Ecto neural progenitor cell (in vitro differentiated cells): ENCODE results near the gene TGOLN2.
"Not testable (repeated sequence)": the region's sequence is repeated elsewhere in the genome, so short reads cannot be mapped to it uniquely, and the experiment has no call there.

ENCODE experiments used
- DNase-seq: peaks from one replicate; pipeline ENCODE4 v3.0.0-alpha.2; 2018; ENCODE audit warnings: low spot score

Gene TGOLN2

DNA sequence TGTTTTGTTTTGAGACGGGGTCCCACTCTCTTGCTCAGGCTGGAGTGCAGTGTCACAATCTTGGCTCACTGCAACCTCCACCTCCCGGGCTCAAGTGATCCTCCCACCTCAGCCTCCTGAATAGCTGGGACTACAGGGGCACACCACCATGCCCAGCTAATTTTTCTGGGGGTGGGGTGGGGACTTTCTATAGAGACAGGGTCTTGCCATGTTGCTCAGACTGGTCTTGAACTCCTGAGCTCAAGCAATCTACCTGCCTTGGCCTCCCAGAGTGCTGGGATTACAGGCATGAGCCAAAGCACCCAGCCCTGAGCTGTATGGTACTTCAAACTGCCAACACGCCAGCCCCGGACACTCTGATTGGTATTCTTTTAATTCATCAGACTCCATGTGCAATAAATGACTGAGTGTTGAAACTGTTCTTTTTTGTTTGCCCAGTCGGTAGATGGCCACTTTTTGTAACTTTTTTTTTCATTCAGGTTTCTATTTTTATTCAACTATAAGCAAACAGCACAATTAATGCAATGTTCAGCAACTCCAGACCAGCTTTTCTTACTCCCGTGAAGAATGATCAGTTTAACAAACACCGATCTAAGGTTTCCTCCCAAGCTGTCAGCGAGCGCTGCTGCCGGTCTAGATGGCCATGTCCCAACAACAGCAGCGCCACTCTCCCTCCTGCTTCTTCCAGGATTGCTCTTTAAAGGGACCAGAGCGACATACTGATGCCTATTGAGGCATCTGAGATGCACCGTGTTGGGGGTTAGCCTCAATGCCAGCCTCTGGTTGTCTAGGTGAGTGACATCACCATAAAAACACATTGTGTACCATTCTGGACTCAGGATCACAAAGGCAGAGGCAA is 12.5 kb upstream of the TGOLN2 start:
- no peak for DNase-seq

DNA sequence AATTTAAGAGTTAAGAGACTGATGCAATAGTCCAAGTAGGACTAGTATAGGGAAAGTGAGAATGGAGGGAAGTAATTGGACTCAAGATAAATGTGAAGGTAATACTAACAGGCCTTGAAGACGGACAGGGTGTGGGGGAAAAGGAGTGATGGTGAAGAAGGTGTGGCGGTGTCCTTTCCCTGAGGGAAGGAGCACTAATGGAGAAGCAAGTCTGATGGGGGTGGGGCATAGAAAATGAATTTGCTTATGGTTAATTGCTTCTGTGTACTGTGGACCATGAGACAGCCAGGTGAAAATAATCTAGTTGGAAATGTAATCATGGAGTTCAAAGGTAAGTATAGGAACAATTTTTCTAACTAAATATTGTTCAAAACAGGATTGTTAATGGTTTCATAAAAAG is 7.1 kb upstream of the TGOLN2 start:
- no peak for DNase-seq

DNA sequence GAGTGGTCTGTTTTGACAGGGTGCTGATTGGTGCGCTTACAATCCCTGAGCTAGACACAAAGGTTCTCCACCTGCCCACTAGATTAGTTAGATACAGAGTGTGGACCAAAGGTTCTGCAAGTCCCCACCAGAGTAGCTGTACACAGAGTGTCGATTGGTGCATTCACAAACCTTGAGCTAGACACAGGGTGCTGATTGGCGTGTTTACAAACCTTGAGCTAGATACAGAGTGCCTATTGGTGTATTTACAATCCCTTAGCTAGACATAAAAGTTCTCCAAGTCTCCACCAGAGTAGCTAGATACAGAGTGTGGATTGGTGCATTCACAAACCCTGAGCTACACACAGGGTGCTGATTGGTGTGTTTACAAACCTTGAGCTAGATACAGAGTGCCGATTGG is 6.1 kb upstream of the TGOLN2 start:
- not testable (repeated sequence) for DNase-seq

DNA sequence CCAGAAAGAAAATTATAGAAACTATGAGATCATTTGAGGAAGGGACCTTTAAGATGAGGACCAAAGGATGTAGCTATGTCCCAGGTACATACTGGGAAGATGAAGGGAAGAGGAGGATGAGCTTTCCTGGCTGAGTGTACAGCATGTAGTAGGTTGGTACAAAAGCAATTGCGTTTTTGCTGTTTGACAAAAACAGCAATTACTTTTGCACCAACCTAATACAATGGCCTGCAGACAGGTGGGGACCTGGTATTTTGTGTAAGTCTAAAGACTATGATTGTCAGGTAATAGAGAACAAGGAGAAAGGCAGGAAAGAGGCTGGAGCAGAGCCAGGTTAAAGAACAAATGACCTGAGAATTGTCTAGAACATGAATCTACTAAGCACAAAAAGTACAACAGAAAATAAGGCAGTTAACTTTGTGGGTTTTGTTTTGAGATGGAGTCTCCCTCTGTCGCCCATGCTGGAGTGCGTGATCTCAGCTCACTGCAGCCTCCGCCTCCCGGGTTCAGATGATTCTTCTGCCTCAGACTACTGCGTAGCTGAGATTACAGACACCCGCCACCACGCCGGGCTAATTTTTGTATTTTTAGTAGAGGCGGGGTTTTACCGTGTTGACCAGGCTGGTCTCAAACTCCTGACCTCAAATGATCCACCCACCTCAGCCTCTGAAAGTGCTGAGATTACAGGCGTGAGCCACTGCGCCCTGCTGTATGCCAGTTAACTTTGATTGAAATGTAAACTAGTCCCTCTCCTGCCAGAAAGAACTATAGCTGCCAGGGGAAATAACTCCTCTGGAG is 3.2 kb upstream of the TGOLN2 start:
- no peak for DNase-seq

DNA sequence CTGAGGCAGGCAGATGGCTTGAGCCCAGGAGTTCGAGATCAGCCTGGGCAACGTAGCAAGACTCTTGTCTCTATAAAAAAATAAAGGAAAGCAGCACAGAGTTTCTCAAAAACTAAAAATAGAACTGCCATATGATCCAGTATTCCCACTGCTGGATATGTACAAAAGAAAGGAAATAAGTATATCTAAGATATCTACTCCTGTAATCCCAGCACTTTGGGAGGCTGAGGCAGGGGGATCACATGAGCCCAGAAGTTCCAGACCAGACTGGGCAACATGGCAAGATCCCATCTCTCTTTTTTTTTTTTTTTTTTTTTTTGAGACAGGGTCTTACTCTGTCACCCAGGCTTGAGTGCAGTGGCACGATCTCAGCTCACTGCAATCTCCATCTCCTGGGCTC is 1.9 kb upstream of the TGOLN2 start:
- not testable (repeated sequence) for DNase-seq

DNA sequence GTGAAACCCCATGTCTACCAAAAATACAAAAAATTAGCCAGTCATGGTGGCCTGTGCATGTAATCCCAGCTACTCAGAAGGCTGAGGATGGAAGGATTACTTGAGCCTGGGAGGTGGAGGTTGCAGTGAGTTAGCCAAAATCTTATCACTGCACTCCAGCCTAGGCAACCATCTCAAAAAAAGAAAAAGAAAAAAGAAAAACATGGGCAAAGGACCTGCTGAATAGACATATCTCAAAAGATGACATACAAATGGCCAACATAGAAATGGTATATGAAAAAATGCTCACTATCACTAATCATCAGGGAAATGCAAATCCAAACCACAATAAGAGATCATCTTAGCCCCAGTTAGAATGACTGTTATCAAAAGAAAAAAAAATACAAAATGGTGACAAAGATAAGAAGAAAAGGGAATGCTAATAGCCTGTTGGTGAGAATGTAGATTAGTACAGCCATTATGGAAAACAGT is 1.4 kb upstream of the TGOLN2 start:
- no peak for DNase-seq

DNA sequence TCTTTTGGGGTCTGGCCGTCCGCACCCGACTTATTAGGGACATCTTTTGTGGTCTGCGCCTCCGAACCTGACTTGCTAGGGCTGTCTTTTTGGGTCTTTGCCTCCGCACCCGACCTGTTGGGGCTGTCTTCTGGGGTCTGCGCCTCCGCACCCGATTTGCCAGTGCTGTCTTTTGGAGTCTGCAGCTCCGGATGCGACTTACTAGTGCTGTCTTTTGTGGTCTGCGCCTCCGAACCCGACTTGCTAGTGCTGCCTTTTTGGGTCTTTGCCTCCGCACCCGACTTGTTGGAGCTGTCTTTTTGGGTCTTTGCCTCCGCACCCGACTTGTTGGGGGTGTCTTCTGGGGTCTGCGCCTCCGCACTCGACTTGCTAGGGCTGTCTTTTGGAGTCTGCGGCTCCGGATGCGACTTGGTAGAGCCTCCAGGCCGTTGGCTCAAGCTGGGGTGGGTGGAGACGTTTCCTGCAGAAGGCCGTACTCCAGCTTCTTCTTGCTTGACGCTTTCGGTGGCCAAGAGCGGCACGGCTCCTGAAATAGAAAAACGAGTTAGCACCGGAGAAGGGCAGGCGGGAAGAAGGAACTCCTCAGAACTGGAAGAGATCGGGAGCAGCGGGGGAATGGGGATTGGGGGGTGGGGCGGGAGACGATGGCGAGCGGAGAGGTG is 498 bp downstream of the TGOLN2 start:
- peak; percentile 55 for DNase-seq

DNA sequence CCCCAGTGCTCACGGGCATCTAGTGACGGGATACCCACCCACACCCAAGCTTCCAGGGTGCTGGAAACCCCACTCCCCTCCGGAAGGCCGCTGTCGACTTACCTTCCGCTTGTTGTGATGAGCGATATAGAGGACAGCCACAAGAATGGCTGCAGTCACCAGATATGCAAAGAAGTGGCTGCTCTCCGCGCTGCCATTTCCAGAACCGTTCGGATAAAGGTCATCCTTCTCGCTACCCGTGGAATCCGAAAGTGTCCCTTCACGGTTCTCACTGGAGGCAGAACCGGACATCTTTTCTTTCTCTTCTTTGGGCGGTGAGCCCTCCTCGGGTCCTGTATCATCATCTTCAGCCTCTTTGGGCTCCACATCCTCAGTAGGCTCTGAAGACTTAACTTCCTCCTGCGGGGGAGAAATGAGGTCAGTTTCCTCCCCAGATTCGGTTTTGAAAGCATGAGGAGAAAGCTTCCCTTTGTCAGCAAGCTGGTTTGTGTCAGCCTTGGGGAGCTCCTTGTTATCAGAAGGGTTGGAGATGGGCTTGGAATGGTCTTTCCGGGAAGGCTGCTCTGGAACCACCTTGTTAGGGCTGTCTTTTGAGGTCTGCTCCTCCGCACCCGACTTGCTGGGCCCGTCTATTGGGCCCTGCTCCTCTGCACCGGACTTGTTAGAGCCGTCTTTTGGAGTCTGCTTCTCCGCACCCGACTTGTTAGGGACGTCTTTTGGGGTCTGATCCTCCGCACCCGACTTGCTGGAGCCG is 1.2 kb downstream of the TGOLN2 start:
- DNase-seq, result no peak

DNA sequence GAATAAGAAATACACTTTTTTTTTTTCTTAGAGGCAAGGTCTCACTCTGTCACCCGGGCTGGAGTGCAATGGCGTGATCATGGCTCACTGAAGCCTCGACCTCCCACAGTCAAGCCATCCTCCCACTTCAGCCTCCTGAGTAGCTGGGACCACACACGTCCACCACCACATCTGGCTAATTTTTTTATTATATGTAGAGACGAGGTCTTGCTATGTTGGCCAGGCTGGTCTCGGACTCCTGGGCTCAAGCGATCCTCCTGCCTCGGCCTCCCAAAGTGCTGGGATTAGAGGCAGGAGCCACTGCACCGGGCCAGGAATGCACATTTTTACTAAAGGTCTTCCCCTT is 2.4 kb downstream of the TGOLN2 start:
- DNase-seq, result no peak

DNA sequence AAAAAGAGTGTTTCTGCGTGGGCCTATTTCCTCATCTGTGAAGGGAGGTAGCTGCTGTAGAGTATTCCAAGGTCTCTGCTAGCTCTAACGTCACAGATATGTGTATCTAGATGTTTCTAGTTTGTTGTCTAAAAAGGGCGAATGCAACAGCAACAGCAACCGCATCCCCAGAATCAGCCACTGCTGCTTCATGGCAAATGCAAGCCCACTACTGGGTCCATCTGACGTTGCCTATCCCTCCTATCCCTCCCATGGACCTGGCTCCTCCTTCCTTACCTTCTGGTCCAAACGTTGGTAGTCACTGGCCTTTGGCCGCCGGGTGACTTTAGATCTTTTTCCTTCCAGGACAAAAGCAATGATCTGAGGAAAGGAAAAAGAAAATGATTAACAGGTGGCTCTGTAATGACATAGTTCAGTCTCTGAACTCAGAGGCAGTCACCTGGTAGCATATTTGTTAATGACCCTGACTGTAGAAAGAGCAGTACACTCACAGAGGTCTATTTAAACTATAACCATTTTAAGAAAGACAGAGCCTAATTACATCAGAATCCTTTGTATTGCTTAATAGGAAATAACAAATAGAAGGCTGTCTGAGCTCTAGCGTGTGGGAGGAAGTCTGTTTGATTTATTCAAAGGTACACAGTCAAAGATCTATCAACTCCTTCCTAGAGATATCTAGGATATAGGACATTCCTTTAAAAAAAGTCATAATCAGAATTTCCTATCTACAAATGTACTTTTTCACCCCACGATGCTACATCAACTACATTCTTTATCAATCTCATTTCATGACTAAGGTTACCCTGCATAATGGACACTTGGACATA is 2.9 kb downstream of the TGOLN2 start:
- DNase-seq, result no peak

DNA sequence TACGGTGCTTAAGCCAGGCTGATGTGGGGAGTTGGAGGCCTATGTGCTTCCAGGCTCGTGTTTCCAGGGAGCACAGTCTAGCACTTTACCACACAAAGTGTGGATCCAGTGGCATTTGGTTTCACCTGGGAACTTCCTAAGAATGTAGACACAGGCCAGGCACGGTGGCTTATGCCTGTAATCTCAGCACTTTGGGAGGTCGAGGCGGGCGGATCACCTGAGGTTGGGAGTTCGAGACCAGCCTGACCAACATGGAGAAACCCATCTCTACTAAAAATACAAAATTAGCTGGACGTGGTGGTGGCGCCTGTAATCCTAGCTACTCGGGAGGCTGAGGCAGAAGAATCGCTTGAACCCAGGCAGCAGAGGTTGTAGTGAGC is 3.8 kb downstream of the TGOLN2 start:
- DNase-seq, result not testable (repeated sequence)

DNA sequence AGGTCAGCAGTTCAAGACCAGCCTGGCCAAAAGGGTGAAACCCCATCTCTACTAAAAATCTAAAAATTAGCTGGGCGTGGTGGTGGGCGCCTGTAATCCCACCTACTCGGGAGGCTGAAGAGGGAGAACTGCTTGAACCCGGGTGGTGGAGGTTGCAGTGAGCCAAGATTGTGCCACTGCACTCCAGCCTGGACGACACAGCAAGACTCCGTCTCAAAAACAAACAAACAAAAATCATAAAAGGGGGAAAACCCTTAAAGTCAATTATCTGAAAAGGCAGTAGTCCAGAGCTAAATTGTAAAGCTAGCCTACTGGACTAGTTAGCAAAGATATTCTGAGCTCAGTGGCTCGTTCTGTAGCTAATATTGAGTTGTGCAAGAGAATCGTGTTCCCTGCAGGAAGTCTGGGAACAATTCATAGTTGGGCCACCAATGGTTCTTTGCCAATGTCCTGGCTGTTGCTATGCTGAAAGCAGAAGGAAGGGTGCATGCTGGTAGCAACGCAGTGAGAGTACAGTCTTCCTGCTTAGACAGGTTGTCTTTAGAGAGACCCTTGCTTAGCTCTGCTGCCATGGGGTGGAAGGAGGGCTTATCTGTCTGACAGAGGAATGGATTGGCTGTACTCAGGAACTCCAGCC is 4.3 kb downstream of the TGOLN2 start:
- DNase-seq, result no peak

DNA sequence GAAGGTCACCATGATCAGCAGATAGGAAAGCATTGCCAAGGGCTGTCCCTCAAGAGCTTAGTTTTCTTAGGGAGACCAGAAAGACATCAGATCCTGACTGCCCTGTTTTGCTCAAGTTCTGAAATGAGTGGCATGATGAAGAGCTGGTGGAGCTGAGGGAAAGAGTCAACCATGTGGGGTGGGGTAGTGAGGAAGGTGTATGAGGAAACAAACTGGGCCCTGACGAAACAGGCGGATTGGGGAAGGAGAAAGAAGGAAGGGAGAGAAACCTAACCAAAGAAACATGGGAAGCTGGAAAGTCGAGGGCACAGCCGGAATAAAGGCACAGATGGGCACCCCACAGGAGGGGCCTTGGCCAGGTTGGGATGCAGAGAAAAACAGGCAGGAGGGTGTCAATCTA is 8.0 kb downstream of the TGOLN2 start:
- no peak for DNase-seq

DNA sequence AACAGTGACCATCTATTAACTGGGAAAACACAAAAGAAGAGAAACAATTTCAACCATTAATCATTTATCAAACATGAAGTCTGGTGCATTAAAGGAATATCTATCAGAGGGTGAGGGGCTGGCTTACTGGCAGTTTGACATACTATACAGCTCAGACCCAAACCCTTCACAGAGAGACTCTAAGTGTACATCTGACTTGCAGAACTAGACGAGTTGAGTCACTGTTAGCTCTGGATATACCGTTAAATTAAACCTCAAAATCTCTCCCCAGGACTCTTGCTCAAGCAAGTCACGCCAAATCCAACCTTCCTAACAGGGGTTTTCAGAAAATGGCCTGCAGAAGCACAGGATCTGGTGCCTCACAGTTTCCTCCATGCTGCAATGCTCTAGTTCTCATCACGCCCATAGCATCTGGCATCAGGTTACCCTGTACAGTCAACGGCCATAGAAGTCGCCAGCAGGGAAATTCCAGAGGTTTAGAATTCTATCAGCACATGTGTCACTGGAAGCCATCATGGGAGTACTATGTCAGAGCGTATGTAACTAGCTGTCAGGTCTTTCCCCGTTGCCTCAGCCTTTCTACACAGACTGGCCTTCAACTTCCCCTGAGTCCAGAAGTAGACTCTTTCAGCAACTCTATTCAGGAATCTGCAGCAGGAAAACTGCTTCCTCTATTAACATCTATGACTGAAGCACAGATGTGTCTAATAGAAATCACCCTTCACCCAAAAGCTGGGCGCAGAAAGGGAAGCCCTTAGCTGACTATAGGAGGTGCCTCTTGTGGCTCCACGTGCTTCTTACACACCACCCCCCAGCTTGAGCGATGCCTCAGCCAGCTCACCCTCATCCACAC is 9.3 kb downstream of the TGOLN2 start:
- no peak for DNase-seq

DNA sequence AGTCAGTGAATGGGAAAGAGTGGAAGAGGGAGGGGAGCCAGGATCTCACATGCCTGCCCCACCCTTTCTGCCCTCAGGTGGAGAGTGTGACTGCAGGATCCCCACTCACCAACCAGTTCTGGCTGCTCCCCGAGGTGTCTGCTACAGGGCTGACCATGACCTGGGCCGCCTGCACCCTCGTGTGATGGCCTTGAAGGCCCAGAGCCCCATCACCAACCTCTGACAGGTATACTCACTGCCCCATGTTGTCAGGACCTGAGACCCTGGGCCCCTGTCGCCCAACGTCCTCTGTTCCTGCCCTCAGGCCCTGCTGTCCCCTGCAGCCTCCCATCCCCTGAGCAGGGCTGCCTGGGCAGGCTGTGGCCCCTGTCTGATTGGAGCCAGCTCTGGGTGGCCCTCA is 11.9 kb downstream of the TGOLN2 start:
- not testable (repeated sequence) for DNase-seq

DNA sequence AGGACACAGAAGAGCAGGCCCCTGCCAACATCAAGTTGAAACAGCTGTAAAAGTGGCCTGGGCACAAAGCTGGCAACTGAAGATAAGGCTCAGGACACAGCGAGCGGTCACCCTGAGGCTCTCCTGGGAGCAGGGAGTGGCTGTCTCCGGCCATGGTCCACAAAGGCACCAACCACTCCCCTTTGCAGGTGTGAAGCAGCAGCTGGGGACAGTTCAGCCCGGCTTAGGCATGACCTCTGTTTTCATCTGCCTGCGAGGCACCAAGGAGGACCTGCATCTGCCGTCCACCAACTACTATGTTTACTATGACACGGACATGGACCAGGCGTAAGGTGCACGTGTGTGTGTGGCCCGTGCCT is 12.9 kb downstream of the TGOLN2 start:
- DNase-seq, result no peak

DNA sequence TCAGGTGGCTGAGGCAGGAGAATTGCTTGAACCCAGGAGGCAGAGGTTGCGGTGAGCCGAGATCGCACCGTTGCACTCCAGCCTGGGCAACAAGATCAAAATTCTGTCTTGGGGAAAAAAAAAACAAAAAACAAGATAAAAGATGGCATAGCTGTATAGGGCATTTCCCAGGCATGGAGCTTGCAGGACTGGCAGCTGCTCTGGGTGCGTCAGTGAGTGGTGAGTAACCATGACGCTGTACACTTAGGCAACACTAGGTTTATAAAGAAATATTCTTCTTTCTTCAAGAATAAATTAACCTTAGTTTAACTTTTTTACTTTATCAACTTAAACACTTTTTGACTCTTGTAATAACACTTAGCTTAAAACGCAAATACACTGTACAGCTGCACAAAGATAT is 15.4 kb downstream of the TGOLN2 start:
- no peak for DNase-seq

DNA sequence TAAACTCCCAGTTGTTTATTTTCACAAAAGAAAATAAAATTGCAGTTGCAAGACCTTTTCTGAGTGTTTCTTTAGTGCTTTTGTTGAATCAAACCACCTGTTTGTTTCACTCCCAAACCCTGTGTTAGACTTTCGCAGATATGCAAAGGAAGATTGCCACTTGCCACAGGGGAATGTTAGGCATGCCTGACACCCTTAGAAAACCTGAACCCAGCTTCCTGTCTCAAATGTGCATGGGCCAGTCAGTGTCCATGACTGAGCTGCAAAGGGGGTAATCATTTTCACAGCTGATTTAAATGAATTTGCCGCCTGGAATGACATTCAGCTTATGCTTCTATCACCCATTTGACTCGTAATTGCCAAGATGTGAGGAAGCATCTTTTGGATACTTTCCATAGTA is 17.5 kb downstream of the TGOLN2 start:
- DNase-seq, result no peak

DNA sequence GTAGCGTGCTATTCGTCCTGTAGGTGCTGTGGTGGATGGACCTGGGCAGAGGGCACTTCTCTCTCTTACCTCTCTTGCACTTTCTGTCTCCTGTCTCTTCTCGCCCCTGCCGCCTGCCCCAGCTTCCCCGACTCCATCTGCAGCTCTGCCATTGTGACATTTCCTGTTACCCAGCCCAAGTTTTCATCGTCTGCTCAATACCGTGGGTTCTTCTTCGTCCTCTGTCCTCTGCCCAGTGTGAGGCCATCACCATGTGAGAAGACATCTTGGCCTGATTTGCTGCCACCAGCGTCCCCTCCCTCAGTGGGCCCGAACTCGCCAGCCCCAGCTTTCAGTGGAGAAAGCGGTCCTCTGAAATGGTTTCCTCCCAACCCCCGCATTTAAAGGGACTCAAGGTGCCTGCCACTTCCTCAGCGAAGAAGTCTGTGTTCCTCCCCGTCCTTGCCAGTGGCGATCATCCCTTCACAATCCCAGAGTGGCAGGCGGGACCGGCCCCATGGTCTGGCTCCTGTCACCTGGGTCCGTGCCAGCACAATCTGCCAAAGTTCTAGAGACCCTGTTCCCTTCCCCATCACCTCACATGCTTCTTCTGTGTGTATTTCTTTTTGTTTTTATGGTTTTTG is 18.0 kb downstream of the TGOLN2 start:
- no peak for DNase-seq
